GM19467 (cell line): ENCODE measurements around the gene NPHS1.
"Not testable (repeated sequence)": the region's sequence is repeated elsewhere in the genome, so short reads cannot be mapped to it uniquely, and the experiment has no call there.

Experiments used
- ATAC-seq: cut with Tn5 transposase; IDR thresholded peaks from one replicate; pipeline ENCODE4 v1.9.1; 2021; ENCODE audit warnings: mild to moderate bottlenecking, moderate library complexity; ENCODE audit not compliant: unreplicated experiment

Gene NPHS1

DNA sequence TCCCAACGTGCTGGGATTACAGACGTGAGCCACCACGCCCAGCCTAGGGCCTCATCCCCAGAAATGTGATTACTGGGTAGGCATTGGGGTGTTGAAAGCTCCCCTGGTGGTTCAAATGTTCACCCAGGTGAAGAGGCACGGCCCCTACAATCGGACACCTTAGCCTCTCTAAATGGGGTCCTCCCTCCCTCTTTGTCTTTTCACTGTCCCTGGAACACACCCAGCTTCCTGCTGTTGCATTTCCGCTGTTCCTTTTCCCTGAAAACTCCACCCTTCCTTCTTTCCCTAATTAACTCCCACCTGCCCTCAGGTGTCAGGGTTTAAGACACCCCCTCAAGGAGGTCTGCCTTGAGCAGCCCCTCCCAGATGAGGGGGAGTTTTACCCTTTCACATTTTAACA, 36.0 kb downstream of the NPHS1 start:
- ATAC-seq: no peak

DNA sequence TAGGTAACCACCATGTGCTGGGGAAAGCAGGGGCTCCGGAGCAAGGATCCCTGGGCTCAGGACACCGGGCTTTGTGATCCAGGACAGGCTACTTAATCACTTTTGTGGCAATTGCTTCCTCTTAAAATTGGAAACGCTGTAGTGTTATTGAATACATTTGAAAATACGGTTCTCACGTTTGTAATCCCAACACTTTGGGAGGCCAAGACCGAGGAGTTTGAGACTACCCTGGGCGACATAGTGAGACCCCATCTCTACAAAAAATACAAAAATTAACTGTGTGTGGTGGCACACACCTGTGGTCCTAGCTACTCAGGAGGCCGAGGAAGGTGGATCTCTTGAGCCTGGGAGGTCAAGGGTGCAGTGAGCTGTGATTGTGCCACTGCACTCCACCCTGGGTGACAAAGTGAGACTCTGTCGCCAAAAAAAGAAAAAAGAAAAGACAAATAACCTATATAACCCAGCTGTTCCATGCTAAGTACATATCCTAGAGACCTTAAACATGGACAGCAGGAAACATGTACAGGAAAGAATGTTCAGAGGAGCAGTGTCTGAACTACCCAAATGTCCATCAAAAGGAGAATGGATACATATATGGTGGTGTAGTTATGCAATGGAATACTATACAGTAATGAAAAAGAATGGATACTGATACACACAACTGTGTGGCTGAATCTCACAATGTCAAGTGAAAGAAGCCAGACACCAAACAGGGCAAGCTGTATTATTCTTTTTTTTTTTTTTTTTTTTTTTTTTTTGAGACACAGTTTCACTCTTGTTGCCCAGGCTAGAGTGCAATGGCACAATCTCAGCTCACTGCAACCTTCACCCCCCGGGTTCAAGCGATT, 39.0 kb downstream of the NPHS1 start:
- no peak for ATAC-seq

- ATAC-seq: no peak
Observed at GRCh38 chr19:35812220-35813042, 39.9 kb downstream of the NPHS1 start, which contains the start of gene PRODH2. Gene PRODH2 (minus strand): TSS chr19:35812845. CDS start chr19:35812805, 40 bp downstream.

- no peak for ATAC-seq
Observed at GRCh38 chr19:35811317-35812219, 40.7 kb downstream of the NPHS1 start.

DNA sequence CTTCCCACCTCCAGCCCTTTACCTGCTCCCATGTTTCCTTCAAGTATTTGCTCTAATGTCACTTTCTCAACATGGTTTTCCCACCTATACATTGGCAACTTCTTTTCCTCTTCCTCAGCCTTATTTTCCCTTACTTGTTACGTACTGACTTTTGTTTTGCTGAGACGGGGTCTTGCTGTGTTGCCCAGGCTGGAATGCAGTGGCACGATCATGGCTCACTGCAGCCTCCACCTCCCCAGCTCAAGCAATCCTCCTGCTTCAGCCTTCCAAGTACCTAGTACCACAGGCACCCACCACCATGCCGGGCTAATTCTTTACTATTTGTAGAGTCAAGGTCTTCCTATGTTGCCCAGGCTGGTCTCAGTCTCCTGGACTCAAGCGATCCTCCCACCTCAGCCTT, 44.7 kb downstream of the NPHS1 start:
- ATAC-seq: no peak

DNA sequence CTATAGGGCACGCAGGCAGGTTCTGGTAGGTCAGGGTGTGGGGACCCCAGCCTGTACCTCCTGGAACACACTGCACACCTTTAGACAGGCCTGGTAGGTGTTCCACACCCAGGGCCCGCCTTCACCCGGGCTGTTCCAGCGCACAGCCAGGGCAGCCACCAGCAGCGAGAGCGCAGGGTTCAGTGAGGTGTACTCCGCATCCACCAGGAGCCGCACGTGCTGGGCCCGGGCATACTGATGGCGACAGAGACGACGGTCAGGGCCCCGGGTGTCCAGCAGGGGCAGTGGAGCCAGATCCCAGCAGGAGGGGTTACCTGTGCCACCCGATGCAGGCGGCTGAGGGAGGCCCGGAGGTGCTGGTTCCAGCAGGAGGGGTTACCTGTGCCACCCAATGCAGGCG, 45.7 kb downstream of the NPHS1 start:
- ATAC-seq: no peak

DNA sequence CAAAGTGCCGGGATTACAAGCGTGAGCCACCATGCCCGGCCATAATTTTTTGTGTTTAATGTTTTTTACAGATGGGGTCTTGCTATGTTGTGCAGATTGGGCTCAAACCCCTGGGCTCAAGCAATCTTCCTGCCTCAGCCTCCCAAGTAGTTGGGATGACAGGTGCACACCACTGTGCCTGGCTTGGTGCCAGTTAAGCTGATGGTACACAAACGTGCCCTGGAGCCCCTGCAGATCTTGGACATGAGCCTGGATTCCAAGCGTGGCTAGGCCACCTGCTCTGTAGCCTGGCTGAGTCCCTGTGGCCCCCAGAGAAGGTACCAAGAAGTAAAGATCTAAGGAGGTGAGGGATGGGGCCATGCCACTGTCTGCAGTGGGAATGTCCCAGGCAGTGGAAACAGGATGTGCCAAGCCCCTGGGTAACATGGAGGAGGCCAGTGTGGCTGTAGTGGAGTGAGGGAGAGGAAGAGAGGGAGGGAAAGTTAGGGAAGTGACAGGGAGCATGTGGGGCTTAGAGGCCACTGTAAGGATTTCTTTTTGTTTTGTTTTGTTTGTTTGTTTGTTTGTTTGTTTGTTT, 46.7 kb downstream of the NPHS1 start:
- no peak for ATAC-seq

GRCh38 chr19:35801828-35802227, 50.5 kb downstream of the NPHS1 start:
- ATAC-seq: no peak

GRCh38 chr19:35797663-35798062, 54.6 kb downstream of the NPHS1 start:
- no peak for ATAC-seq

DNA sequence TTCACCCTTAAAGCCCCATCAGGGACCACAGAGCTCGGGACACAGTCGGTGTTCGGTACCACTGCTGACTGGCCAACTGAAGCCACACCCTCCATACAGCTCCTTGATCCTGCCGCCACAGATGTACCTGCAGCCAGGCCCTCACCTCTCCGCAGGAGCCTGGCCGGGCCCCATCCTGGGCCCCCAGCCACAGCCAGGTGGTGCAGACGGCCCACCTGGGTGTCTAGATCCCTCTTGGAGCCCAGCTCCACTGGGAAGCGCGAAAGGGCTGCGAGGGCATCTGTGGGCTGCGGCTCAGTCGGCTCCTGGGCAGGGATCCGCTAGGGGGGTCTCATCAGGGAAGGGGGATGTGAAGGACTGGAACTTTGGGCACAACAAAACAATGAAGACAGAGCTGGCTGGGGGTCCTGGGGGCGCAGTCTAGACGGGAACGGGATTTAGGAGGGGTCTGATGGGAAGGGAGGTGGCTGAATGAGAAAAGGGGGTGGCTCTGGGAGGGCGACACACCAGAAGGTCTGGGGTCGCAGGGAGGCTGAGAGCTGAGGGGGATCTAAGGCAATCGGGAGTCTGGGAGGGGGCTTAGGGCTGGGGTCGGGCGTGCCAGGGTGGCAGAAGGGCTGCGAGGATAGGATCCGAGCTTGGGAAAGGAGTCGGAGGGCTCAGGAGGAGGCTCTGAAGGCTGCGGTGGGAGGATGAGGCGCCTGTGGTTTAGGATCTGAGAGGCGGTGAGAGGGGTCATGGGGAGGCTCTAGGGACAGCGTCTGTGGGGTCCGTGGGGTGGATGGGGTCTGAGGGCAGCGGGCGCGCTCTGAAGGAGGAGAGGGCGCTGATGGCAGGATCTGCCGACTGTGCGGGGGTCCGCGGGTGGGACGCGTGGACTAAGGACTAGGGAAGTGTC, 55.4 kb downstream of the NPHS1 start:
- no peak for ATAC-seq

DNA sequence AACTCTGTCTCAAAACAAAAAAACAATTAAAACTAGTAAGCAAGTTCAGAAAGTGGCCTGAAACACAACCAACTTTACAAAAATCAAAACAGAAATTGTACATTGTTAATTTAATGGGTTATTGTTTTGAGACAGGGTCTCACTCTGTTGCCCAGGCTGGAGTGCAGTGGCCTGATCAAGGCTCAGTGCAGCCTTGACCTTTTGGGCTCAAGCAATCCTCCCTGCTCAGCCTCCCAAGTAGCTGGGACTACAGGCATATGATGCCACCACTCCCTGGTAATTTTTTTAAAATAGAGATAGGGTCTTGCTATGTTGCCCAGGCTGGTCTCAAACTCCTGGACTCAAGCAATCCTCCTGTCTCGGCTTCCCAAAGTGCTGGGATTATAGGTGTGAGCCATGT, 56.7 kb downstream of the NPHS1 start:
- not testable (repeated sequence) for ATAC-seq

DNA sequence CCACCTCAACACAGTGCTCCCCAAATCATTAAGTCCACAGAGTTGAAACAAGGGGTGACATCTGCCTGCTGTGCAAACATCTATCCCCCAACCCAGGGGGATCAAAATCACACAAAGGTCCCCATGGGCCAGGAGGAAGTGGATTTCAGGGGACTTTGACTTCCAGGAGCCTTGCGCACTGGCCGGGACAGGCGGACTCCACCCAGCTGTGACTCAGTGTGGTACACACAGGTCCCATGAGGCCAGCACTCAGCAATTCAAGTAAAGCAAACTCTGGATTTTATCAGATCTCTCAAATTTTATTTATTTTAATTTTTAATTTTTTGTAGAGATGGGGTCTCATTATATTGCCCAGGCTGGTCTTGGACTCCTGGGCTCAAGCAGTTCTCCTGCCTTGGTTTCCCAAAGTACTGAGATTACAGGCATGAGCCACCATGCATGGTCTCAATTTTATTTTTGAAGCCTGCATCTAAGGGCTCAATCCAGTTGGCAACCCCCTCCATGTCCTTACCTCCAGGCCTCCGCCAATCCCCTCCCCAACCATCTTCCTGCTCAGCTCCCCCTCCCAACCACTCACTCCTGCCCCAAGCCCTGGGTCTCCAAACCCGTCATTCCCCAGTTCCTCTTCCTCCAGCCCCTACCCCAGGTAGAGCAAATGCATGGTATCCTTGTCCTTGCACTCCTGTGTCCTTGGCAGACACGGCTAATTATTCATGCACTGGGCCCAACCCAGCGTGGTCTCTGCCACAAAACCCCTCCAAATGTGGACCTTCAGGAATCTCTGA, 58.7 kb downstream of the NPHS1 start:
- no peak for ATAC-seq

- ATAC-seq: no peak
Observed at GRCh38 chr19:35792888-35793287, 59.4 kb downstream of the NPHS1 start.

GRCh38 chr19:35792312-35792711, 60.0 kb downstream of the NPHS1 start:
- ATAC-seq: no peak

- ATAC-seq: no peak
Observed at GRCh38 chr19:35791814-35792279, 60.5 kb downstream of the NPHS1 start.

DNA sequence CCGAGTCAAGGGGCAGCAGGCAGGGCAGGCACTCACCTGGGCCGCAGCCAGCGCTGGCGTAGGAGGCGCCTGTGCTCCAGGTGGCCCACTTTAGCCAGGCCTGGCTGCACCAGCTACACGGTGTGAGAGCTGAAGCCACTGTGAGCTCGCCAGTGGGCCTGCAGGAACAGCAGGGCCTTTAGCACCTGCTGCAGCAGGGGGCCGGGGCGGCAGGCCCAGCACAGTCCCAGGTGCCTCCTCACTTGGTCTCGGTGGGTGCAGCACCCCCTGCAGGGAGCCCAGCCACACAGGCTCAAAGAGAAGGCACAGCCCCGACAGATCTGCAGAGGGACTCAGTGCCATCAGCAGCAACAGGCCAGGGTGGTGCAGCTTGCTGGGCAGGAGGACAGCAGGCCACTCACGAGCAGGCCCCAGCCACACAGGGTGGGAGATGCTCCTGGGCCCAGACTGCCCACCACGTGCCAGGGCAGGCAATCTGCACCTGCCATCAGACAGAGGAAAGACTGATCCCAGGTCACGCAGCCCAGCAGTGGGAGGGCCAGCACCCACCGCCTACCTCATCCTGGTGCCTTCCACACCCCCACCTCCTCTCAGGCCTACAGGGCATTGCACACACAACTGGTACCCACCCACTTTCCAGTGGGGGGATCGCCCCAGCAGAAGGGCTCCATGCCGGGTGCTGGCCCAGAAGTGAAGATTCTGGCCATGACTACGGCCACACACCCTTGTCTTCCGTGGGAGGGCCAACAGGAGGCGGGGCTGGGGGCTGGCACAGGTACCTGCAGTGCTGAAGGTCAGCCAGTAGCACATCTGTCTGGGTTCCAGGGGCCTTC, 61.1 kb downstream of the NPHS1 start:
- no peak for ATAC-seq

- ATAC-seq: no peak
Observed at GRCh38 chr19:35789978-35790944, 62.0 kb downstream of the NPHS1 start.
